Measurements from ENCODE around the gene ADGRG3.

DNA sequence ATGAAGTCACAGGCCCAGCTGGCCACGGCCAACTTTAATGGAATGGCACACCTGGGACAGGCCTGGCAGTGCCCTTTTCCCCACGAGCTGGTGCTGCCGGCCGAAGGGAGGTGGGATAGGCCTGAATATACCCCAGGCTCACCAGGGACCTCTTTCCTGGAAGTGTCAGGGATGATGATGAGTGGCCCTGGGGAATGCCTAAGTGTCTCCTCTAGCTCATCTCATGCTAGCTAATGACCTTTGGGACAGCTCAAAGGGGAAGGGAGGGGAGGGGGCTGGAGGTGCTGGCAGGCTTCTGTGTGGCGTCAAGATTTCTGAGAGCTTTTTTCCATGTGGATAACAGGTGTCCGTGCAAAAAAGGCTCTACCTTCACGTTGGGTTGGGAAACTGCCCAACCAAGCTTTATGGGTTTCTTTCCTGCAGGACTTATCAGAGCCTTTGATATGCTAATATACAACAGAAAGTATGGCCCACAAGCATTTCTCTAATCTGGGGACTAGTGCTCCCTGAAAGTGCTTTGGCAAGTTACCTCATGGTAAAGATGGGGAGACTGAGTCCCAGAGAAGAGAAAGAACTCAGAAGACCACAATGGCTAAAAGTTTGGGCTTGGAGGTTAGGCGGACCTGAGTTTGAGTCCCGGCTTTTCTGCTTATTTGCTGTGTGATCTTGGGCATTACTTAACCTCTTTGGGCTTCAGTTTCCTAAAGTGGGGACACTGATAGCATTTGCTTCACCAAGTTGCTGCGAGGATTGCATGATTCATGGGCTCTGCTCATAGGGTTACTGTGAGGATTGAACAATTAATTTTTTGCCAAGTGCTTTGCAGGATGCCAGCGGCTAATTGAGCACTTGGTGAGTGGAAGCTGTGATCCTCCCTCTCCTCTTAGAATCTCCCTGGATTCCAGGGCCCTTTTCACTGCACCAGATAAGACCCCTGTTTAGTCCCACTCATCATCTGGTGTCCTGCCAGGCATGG lies 25.7 kb upstream of the ADGRG3 start:
- no peak for TF ChIP-seq ESRRG (CRISPR knock-in tag; IDR thresholded peaks at IDR 0.05)
- TF ChIP-seq, protein P1, sequence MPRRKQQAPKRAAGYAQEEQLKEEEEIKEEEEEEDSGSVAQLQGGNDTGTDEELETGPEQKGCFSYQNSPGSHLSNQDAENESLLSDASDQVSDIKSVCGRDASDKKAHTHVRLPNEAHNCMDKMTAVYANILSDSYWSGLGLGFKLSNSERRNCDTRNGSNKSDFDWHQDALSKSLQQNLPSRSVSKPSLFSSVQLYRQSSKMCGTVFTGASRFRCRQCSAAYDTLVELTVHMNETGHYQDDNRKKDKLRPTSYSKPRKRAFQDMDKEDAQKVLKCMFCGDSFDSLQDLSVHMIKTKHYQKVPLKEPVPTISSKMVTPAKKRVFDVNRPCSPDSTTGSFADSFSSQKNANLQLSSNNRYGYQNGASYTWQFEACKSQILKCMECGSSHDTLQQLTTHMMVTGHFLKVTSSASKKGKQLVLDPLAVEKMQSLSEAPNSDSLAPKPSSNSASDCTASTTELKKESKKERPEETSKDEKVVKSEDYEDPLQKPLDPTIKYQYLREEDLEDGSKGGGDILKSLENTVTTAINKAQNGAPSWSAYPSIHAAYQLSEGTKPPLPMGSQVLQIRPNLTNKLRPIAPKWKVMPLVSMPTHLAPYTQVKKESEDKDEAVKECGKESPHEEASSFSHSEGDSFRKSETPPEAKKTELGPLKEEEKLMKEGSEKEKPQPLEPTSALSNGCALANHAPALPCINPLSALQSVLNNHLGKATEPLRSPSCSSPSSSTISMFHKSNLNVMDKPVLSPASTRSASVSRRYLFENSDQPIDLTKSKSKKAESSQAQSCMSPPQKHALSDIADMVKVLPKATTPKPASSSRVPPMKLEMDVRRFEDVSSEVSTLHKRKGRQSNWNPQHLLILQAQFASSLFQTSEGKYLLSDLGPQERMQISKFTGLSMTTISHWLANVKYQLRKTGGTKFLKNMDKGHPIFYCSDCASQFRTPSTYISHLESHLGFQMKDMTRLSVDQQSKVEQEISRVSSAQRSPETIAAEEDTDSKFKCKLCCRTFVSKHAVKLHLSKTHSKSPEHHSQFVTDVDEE (CRISPR knock-in tag; IDR thresholded peaks at IDR 0.05) = no peak
- TF ChIP-seq, protein P2, sequence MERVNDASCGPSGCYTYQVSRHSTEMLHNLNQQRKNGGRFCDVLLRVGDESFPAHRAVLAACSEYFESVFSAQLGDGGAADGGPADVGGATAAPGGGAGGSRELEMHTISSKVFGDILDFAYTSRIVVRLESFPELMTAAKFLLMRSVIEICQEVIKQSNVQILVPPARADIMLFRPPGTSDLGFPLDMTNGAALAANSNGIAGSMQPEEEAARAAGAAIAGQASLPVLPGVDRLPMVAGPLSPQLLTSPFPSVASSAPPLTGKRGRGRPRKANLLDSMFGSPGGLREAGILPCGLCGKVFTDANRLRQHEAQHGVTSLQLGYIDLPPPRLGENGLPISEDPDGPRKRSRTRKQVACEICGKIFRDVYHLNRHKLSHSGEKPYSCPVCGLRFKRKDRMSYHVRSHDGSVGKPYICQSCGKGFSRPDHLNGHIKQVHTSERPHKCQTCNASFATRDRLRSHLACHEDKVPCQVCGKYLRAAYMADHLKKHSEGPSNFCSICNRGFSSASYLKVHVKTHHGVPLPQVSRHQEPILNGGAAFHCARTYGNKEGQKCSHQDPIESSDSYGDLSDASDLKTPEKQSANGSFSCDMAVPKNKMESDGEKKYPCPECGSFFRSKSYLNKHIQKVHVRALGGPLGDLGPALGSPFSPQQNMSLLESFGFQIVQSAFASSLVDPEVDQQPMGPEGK (CRISPR knock-in tag; IDR thresholded peaks at IDR 0.05; ENCODE audit: borderline replicate concordance) = no peak
- no peak for TF ChIP-seq ZNF8 (CRISPR knock-in tag; IDR thresholded peaks at IDR 0.05)
